IMR-90 (cell line): Measurements from ENCODE around the gene CFAP97. TPM values are rescaled to one million over a fixed set of nuclear protein-coding genes. Genes with fewer than 3 reads are reported as not detected.
A peak's percentile ranks its signal among the peaks of the same experiment; 100 is the strongest.

Source experiments
- ATAC-seq: fragments of 200-7000 bp; cut with Tn5 transposase; 2 replicates; pipeline ENCODE4 v1.9.1; 2020; ENCODE audit warnings: low read depth, mild to moderate bottlenecking, moderate library complexity
- BruUV-seq: library from RNA; stranded (reverse); fragments of 400-500 nt; replicated peaks from 2 replicates; lab custom pipeline; 2021; lab: Mats Ljungman, UMichigan
- CTCF ChIA-PET: fragments of 300-600 bp; formaldehyde crosslinking; extraction: SDS; loops from one replicate; lab custom pipeline; 2021; ENCODE audit warnings: antibody characterized with exemption; lab: Yijun Ruan, JAX
- POLR2A ChIA-PET: fragments of 300-600 bp; sonication (Branson Sonifier 250); formaldehyde crosslinking; loops from one replicate; lab custom pipeline; 2022; ENCODE audit warnings: antibody characterized with exemption; ENCODE audit not compliant: unreplicated experiment; lab: Charles Lee
- DNase-seq: peaks from one replicate; pipeline ENCODE4 v3.0.0; 2013
- H2AFZ ChIP-seq: replicated peaks from 2 replicates; pipeline ENCODE3; 2013; ENCODE audit warnings: low read length, mild to moderate bottlenecking; ENCODE audit not compliant: poor library complexity
- H2AK5ac ChIP-seq: 2 replicates; pipeline ENCODE4 v1.6.1; 2013; ENCODE audit warnings: low read depth, low read length, inconsistent platforms
- H2AK9ac ChIP-seq: replicated peaks from 2 replicates; pipeline ENCODE3; 2013; ENCODE audit warnings: mild to moderate bottlenecking, low read depth, low read length, moderate library complexity; ENCODE audit not compliant: poor library complexity
- H2BK120ac ChIP-seq: 2 replicates; pipeline ENCODE4 v1.6.1; 2013; ENCODE audit warnings: low read depth, low read length, inconsistent platforms
- H2BK15ac ChIP-seq: 3 replicates; pipeline ENCODE4 v1.6.1; 2013; ENCODE audit warnings: low read depth, low read length, inconsistent platforms
- H2BK20ac ChIP-seq: 2 replicates; pipeline ENCODE4 v1.6.1; 2013; ENCODE audit warnings: low read depth, mild to moderate bottlenecking, inconsistent platforms, low read length, moderate library complexity
- H2BK5ac ChIP-seq: 2 replicates; pipeline ENCODE4 v1.6.1; 2013; ENCODE audit warnings: mild to moderate bottlenecking, low read depth, low read length, inconsistent platforms; ENCODE audit not compliant: poor library complexity, severe bottlenecking
- H3K14ac ChIP-seq: replicated peaks from 2 replicates; pipeline ENCODE4 v1.6.1; 2013; ENCODE audit warnings: low read depth, low read length, inconsistent platforms
- H3K18ac ChIP-seq: 2 replicates; pipeline ENCODE4 v1.6.1; 2013; ENCODE audit warnings: low read depth, low read length, control low read depth
- H3K23ac ChIP-seq: 2 replicates; pipeline ENCODE4 v1.6.1; 2013; ENCODE audit warnings: low read depth, low read length, inconsistent platforms
- H3K27ac ChIP-seq: 2 replicates; pipeline ENCODE4 v1.5.1; 2013; ENCODE audit warnings: mild to moderate bottlenecking, control low read depth, low read length; ENCODE audit not compliant: insufficient read depth
- H3K27me3 ChIP-seq: 2 replicates; pipeline ENCODE4 v1.6.1; 2013; ENCODE audit warnings: low read length; ENCODE audit not compliant: control insufficient read depth, insufficient read depth
- H3K36me3 ChIP-seq: 2 replicates; pipeline ENCODE4 v1.6.1; 2013; ENCODE audit warnings: low read length, mixed read lengths; ENCODE audit not compliant: control insufficient read depth, insufficient read depth
- H3K4ac ChIP-seq: 2 replicates; pipeline ENCODE4 v1.6.1; 2013; ENCODE audit warnings: low read depth, low read length, inconsistent platforms
- H3K4me1 ChIP-seq: 2 replicates; pipeline ENCODE4 v1.6.1; 2013; ENCODE audit warnings: low read length, mixed read lengths; ENCODE audit not compliant: control insufficient read depth, insufficient read depth
- H3K4me2 ChIP-seq: 2 replicates; pipeline ENCODE4 v1.6.1; 2013; ENCODE audit warnings: low read depth, mild to moderate bottlenecking, control low read depth, low read length, moderate library complexity
- H3K4me3 ChIP-seq: 2 replicates; pipeline ENCODE4 v1.5.1; 2013; ENCODE audit warnings: low read depth, mild to moderate bottlenecking, control low read depth, low read length, moderate library complexity; ENCODE audit not compliant: insufficient read depth
- H3K56ac ChIP-seq: 2 replicates; pipeline ENCODE4 v1.6.1; 2013; ENCODE audit warnings: low read length, inconsistent platforms; ENCODE audit not compliant: insufficient read depth; ENCODE audit errors: extremely low read depth
- H3K79me1 ChIP-seq, 2 experiments: 2 replicates each; pipeline ENCODE4 v1.6.1; 2013; ENCODE audit warnings: low read length in 2 of 2, inconsistent platforms in 1 of 2, low read depth in 1 of 2
- H3K9ac ChIP-seq: 2 replicates; pipeline ENCODE4 v1.6.1; 2013; ENCODE audit warnings: low read depth, low read length, control low read depth
- H3K9me1 ChIP-seq: 2 replicates; pipeline ENCODE4 v1.6.1; 2013; ENCODE audit warnings: low read length, inconsistent platforms; ENCODE audit not compliant: insufficient read depth
- H3K9me3 ChIP-seq: 2 replicates; pipeline ENCODE4 v1.6.1; 2013; ENCODE audit warnings: low read length; ENCODE audit not compliant: control insufficient read depth, insufficient read depth
- H4K20me1 ChIP-seq: 2 replicates; pipeline ENCODE4 v1.6.1; 2013; ENCODE audit warnings: low read length, inconsistent platforms; ENCODE audit not compliant: insufficient read depth
- H4K5ac ChIP-seq: 2 replicates; pipeline ENCODE4 v1.6.1; 2013; ENCODE audit warnings: mild to moderate bottlenecking, low read depth, low read length, control low read depth
- H4K8ac ChIP-seq, 2 experiments: 2 replicates each; pipeline ENCODE4 v1.6.1; 2013; ENCODE audit warnings: low read depth in 2 of 2, low read length in 2 of 2, control low read depth in 1 of 2, inconsistent platforms in 1 of 2
- H4K91ac ChIP-seq: 2 replicates; pipeline ENCODE4 v1.6.1; 2013; ENCODE audit warnings: low read depth, low read length, inconsistent platforms; ENCODE audit not compliant: insufficient read depth
- CEBPB ChIP-seq: IDR thresholded peaks from 2 replicates; pipeline ENCODE4 v1.6.1; 2012; ENCODE audit warnings: low read depth, low read length, improper control_type of control experiment
- MXI1 ChIP-seq: IDR thresholded peaks from 2 replicates; pipeline ENCODE4 v1.6.1; 2012; ENCODE audit warnings: low read depth, mild to moderate bottlenecking, low read length, moderate library complexity, borderline replicate concordance
- RCOR1 ChIP-seq: IDR thresholded peaks from 2 replicates; pipeline ENCODE4 v1.6.1; 2012; ENCODE audit warnings: mild to moderate bottlenecking, low read length, improper control_type of control experiment; ENCODE audit not compliant: insufficient replicate concordance
- WGBS, 2 experiments: methylation state at CpG; one replicate each; pipeline versions ENCODE4 v1.1.5 to v1.1.7; 2013; ENCODE audit warnings: missing lambda C conversion rate in 2 of 2; ENCODE audit not compliant: insufficient read length in 1 of 2; ENCODE audit errors: extremely low coverage in 2 of 2; 5-methylcytosine and 5-hydroxymethylcytosine counted together
- dilution Hi-C: fragments of 300-500 bp; cut with HindIII; formaldehyde crosslinking; loops from one replicate; pipeline ENCODE4 v1.14.3; 2018; ENCODE audit warnings: low sequenced_read_pairs; ENCODE audit not compliant: unreplicated experiment
- in situ Hi-C: fragments of 300-500 bp; cut with MboI; formaldehyde crosslinking; loops from 3 replicates; pipeline ENCODE4 v1.14.3; 2019; ENCODE audit warnings: low sequenced_read_pairs, inconsistent platforms, mixed read lengths
- intact Hi-C: fragments of 100-400 bp; cut with micrococcal nuclease; formaldehyde crosslinking; loops from 2 replicates; pipeline ENCODE4 v1.10.0; 2022
- polyA plus RNA-seq, 3 experiments: library from polyadenylated mRNA; depleted of rRNA; stranded (reverse); fragments of >200 nt; gene quantifications; 2 replicates each; pipeline ENCODE4 v1.2.3, GENCODE V29; 2012; ENCODE audit warnings: low replicate concordance in 1 of 3
- total RNA-seq: library from RNA; depleted of rRNA; stranded (reverse); fragments of >200 nt; gene quantifications from 2 replicates; pipeline ENCODE4 v1.2.3, GENCODE V29; 2012
- TF ChIP-seq, protein P1 (sequence below): conservative IDR thresholded peaks from 2 replicates; pipeline ENCODE4 v1.5.1; 2012; ENCODE audit warnings: mild to moderate bottlenecking, low read depth, low read length, improper control_type of control experiment

Gene CFAP97
- total and polyA plus RNA-seq, 2 of the 4 experiments (the other 2 are of a cell fraction), result 14.5 to 16.0 TPM

DNA sequence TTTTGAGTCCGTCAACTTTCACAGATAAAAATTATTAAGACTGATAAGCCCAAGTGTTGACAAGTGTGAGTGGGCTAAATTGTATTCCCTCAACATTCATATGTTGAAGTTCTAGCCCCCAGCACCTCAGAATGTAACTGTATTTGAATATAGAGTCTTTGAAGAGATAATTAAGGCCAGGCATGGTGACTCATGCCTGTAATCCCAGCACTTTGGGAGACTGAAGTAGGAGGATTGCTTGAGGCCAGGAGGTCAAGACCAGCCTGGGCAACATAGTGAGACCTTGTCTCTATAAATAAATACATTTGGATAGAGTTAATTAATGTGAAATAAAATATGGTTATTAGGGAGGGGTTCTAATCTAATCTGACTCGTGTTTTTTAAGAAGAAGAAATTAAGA lies 90.5 kb downstream of the CFAP97 start:
- Histone ChIP-seq H3K56ac (no peak overlapping the region), H3K27ac (no peak overlapping the region), H4K91ac (no peak overlapping the region), H4K5ac (no peak overlapping the region), H3K23ac (no peak overlapping the region), H4K20me1 (no peaks in the 10 kb centered on the region), H4K8ac (no peak overlapping the region), H3K9me1 (peaks cover 7% of the 10 kb centered on the region), H3K4ac (no peak overlapping the region), H3K4me2 (no peak overlapping the region), H3K27me3 (no peaks in the 10 kb centered on the region), H2AK5ac (no peak overlapping the region), H3K4me3 (no peak overlapping the region), H2BK15ac (0 out of 3 replicates have a peak overlapping the region, but pooled peaks have one; percentile 83), H3K79me1 (no peaks in the 10 kb centered on the region), H2BK20ac (peak overlapping the region; percentile 67; the same call in 1 of the 2 replicates), H3K9me3 (no peaks in the 10 kb centered on the region), H3K4me1 (peaks cover 3% of the 10 kb centered on the region; the same call in 1 of the 2 replicates), H2AK9ac (no peak overlapping the region), H3K18ac (no peak overlapping the region), H3K36me3 (no peaks in the 10 kb centered on the region), H3K14ac (no peak overlapping the region), H3K9ac (no peak overlapping the region), H2BK120ac (no peak overlapping the region), H2BK5ac (no peak overlapping the region), H2AFZ (no peak overlapping the region)
- DNase-seq, result peak; percentile 21
- no peak for TF ChIP-seq RCOR1
- TF ChIP-seq, protein P1, sequence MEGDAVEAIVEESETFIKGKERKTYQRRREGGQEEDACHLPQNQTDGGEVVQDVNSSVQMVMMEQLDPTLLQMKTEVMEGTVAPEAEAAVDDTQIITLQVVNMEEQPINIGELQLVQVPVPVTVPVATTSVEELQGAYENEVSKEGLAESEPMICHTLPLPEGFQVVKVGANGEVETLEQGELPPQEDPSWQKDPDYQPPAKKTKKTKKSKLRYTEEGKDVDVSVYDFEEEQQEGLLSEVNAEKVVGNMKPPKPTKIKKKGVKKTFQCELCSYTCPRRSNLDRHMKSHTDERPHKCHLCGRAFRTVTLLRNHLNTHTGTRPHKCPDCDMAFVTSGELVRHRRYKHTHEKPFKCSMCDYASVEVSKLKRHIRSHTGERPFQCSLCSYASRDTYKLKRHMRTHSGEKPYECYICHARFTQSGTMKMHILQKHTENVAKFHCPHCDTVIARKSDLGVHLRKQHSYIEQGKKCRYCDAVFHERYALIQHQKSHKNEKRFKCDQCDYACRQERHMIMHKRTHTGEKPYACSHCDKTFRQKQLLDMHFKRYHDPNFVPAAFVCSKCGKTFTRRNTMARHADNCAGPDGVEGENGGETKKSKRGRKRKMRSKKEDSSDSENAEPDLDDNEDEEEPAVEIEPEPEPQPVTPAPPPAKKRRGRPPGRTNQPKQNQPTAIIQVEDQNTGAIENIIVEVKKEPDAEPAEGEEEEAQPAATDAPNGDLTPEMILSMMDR, result no peak
- TF ChIP-seq MXI1, result no peak
- TF ChIP-seq CEBPB, result no peak
- intact Hi-C loops, result loop anchor here (2.0 kb wide), 1 partner anchor 13 kb away; no protein-coding TSS in a partner anchor
- in situ Hi-C loops, result no loop called here
- dilution Hi-C loops, result no loop called here
- CTCF ChIA-PET, result no interaction called here
- ATAC-seq, result no peak
- 100% methylated on average over 1 of the region's 2 CpGs; no CpG with 5 or more reads in 1 of the 2 experiments for WGBS, 2 experiments
- BruUV-seq, result no TSS peak
- POLR2A ChIA-PET, result no interaction called here
